H9 (cell line): Measurements from ENCODE around the gene TMOD3. TPM values are rescaled to one million over a fixed set of nuclear protein-coding genes. Genes with fewer than 3 reads are reported as not detected.

ENCODE experiments used
- DNase-seq: peaks from one replicate; pipeline ENCODE4 v3.0.0-alpha.2; 2017
- H2AFZ ChIP-seq: one replicate; pipeline ENCODE4 v1.6.1; 2013; ENCODE audit warnings: mild to moderate bottlenecking, low read length, control low read depth, moderate library complexity
- H2AK5ac ChIP-seq: 2 replicates; pipeline ENCODE4 v1.6.1; 2013; ENCODE audit warnings: low read length, control low read depth, mixed read lengths; ENCODE audit not compliant: insufficient read length
- H2BK120ac ChIP-seq: one replicate; pipeline ENCODE4 v1.6.1; 2013; ENCODE audit warnings: low read depth, mild to moderate bottlenecking, low read length, control low read depth, inconsistent platforms; ENCODE audit not compliant: poor library complexity, severe bottlenecking
- H2BK12ac ChIP-seq: 2 replicates; pipeline ENCODE4 v1.6.1; 2013; ENCODE audit warnings: low read length, control low read depth, mixed read lengths, low read depth; ENCODE audit not compliant: insufficient read length
- H2BK15ac ChIP-seq: 2 replicates; pipeline ENCODE4 v1.6.1; 2013; ENCODE audit warnings: low read depth, low read length, control low read depth
- H2BK20ac ChIP-seq: one replicate; pipeline ENCODE4 v1.6.1; 2013; ENCODE audit warnings: low read depth, mild to moderate bottlenecking, low read length, control low read depth, inconsistent platforms; ENCODE audit not compliant: poor library complexity, severe bottlenecking
- H2BK5ac ChIP-seq: 2 replicates; pipeline ENCODE4 v1.6.1; 2013; ENCODE audit warnings: low read length, control low read depth, mixed read lengths; ENCODE audit not compliant: insufficient read length
- H3K14ac ChIP-seq: 2 replicates; pipeline ENCODE4 v1.6.1; 2013; ENCODE audit warnings: low read length, control low read depth; ENCODE audit not compliant: insufficient read depth
- H3K18ac ChIP-seq: 2 replicates; pipeline ENCODE4 v1.6.1; 2013; ENCODE audit warnings: low read depth, mild to moderate bottlenecking, mixed read lengths, low read length, control low read depth; ENCODE audit not compliant: insufficient read length
- H3K23ac ChIP-seq: 2 replicates; pipeline ENCODE4 v1.6.1; 2013; ENCODE audit warnings: low read length, control low read depth, mixed read lengths, low read depth; ENCODE audit not compliant: insufficient read length
- H3K23me2 ChIP-seq: 2 replicates; pipeline ENCODE4 v1.6.1; 2013; ENCODE audit warnings: low read depth, mild to moderate bottlenecking, mixed read lengths, low read length, control low read depth; ENCODE audit not compliant: insufficient read length, poor library complexity, severe bottlenecking
- H3K27ac ChIP-seq: 2 replicates; pipeline ENCODE4 v1.5.1; 2013; ENCODE audit warnings: low read length, control low read depth, mixed read lengths, low read depth; ENCODE audit not compliant: insufficient read length
- H3K27me3 ChIP-seq: 2 replicates; pipeline ENCODE4 v1.6.1; 2013; ENCODE audit warnings: low read length, control low read depth, inconsistent platforms; ENCODE audit not compliant: insufficient read depth
- H3K4ac ChIP-seq: 2 replicates; pipeline ENCODE4 v1.6.1; 2013; ENCODE audit warnings: low read depth, mild to moderate bottlenecking, control low read depth, inconsistent platforms, low read length, moderate library complexity
- H3K4me1 ChIP-seq: 2 replicates; pipeline ENCODE4 v1.6.1; 2013; ENCODE audit warnings: low read length, control low read depth, inconsistent platforms; ENCODE audit not compliant: insufficient read depth
- H3K4me2 ChIP-seq: 2 replicates; pipeline ENCODE4 v1.6.1; 2013; ENCODE audit warnings: low read length, control low read depth, mixed read lengths; ENCODE audit not compliant: insufficient read length, insufficient read depth
- H3K56ac ChIP-seq: 2 replicates; pipeline ENCODE4 v1.6.1; 2013; ENCODE audit warnings: low read depth, mild to moderate bottlenecking, mixed read lengths, low read length, control low read depth; ENCODE audit not compliant: insufficient read length
- H3K79me1 ChIP-seq: 2 replicates; pipeline ENCODE4 v1.6.1; 2013; ENCODE audit warnings: low read depth, mild to moderate bottlenecking, moderate library complexity, low read length, control low read depth, inconsistent platforms; ENCODE audit not compliant: insufficient read depth, poor library complexity, severe bottlenecking
- H3K79me2 ChIP-seq: 2 replicates; pipeline ENCODE4 v1.6.1; 2013; ENCODE audit warnings: low read length, control low read depth, inconsistent platforms; ENCODE audit not compliant: insufficient read depth
- H3K9ac ChIP-seq: 2 replicates; pipeline ENCODE4 v1.6.1; 2013; ENCODE audit warnings: low read length, control low read depth, mixed read lengths; ENCODE audit not compliant: insufficient read length; ENCODE audit errors: extremely low read depth
- H3K9me3 ChIP-seq: one replicate; pipeline ENCODE4 v1.6.1; 2013; ENCODE audit warnings: low read depth, low read length, inconsistent platforms; ENCODE audit not compliant: control insufficient read depth
- H3T11ph ChIP-seq: one replicate; pipeline ENCODE4 v1.6.1; 2013; ENCODE audit warnings: mild to moderate bottlenecking, low read length, control low read depth, inconsistent platforms
- H4K20me1 ChIP-seq: one replicate; pipeline ENCODE4 v1.6.1; 2013; ENCODE audit not compliant: control insufficient read depth, insufficient read length, insufficient read depth
- H4K5ac ChIP-seq: 2 replicates; pipeline ENCODE4 v1.6.1; 2013; ENCODE audit warnings: low read depth, mild to moderate bottlenecking, mixed read lengths, low read length, control low read depth; ENCODE audit not compliant: insufficient read length
- H4K8ac ChIP-seq: replicated peaks from 2 replicates; pipeline ENCODE4 v1.6.1; 2013; ENCODE audit warnings: low read length, control low read depth, mixed read lengths, low read depth; ENCODE audit not compliant: insufficient read length
- H4K91ac ChIP-seq: 2 replicates; pipeline ENCODE4 v1.6.1; 2013; ENCODE audit warnings: low read depth, mild to moderate bottlenecking, moderate library complexity, mixed read lengths, low read length, control low read depth; ENCODE audit not compliant: insufficient read length
- H3K27ac Mint-ChIP-seq, 3 experiments: 2 replicates in 2 of 3; 3 replicates in 1 of 3; pipeline ENCODE4 v1.8.0; 2020 to 2021; ENCODE audit warnings: mixed read lengths in 3 of 3, mild to moderate bottlenecking in 1 of 3, moderate library complexity in 1 of 3
- H3K27me3 Mint-ChIP-seq: 2 replicates; pipeline ENCODE4 v1.8.0; 2021; ENCODE audit warnings: low read depth, mild to moderate bottlenecking, moderate library complexity, mixed read lengths
- H3K36me3 Mint-ChIP-seq, 3 experiments: 2 replicates in 2 of 3; 3 replicates in 1 of 3; pipeline ENCODE4 v1.8.0; 2020 to 2021; ENCODE audit warnings: low read depth in 3 of 3, mixed read lengths in 3 of 3; ENCODE audit not compliant: insufficient read depth in 1 of 3
- H3K4me1 Mint-ChIP-seq, 2 experiments: 2 replicates each; pipeline ENCODE4 v1.8.0; 2020; ENCODE audit warnings: mixed read lengths in 2 of 2
- H3K4me3 Mint-ChIP-seq, 2 experiments: 2 replicates in 1 of 2; 3 replicates in 1 of 2; pipeline ENCODE4 v1.8.0; 2020 to 2021; ENCODE audit warnings: mild to moderate bottlenecking in 2 of 2, mixed read lengths in 2 of 2, moderate library complexity in 1 of 2
- H3K9me3 Mint-ChIP-seq, 2 experiments: 2 replicates in 1 of 2; 3 replicates in 1 of 2; pipeline ENCODE4 v1.8.0; 2020; ENCODE audit warnings: mild to moderate bottlenecking in 2 of 2, mixed read lengths in 2 of 2, moderate library complexity in 1 of 2
- CTCF ChIP-seq: fragments of 200-600 bp; sonication (generic); conservative IDR thresholded peaks from 3 replicates; pipeline ENCODE4 v1.8.0; 2021; ENCODE audit warnings: antibody characterized with exemption, mild to moderate bottlenecking
- WGBS: extraction: QIAGEN DNeasy Blood & Tissue Kit; methylation state at CpG from one replicate; pipeline ENCODE4 v1.1.7; 2013; ENCODE audit warnings: missing lambda C conversion rate, low lambda C conversion rate, mixed read lengths; ENCODE audit not compliant: insufficient read length; ENCODE audit errors: extremely low coverage; 5-methylcytosine and 5-hydroxymethylcytosine counted together
- total RNA-seq: library from RNA; stranded (reverse); gene quantifications from 2 replicates; pipeline ENCODE4 v1.2.1, GENCODE V29; 2021

TMOD3 gene
- total RNA-seq, 1 experiment from 2014 or later: 24.7 TPM

DNA sequence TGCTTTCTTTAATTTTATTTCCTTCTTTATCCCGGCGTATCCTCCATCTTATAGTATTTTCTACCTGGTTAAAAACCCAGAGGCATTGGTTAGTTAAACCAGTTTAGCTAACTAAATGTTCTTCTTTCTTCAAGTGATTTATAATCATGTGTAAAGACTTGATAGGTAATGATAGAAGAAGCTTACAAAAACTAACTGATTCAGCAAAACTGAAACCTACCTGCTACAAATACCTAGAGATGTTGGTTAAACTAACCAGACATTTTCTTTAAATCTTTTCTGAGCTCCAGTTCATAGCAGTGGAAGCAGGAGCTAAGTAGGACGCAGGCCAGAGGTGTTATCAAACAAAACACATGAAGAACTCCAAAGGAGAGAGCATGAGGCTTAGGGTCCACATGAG lies 97.4 kb downstream of the TMOD3 start:
- Histone ChIP-seq H4K5ac (no peak overlapping the region), H3K23ac (no peak overlapping the region), H2AFZ (no peak overlapping the region), H2BK15ac (no peak overlapping the region; the same call in 1 of the 2 replicates), H2BK12ac (no peak overlapping the region), H4K20me1 (no peaks in the 10 kb centered on the region), H3K79me1 (no peaks in the 10 kb centered on the region), H3K23me2 (no peaks in the 10 kb centered on the region), H3K18ac (no peak overlapping the region), H3K9ac (no peak overlapping the region), H3K14ac (no peak overlapping the region), H3K27ac (no peak overlapping the region), H3K4me2 (no peak overlapping the region), H3K79me2 (no peaks in the 10 kb centered on the region), H2BK20ac (no peak overlapping the region), H2BK5ac (no peak overlapping the region), H4K91ac (no peak overlapping the region), H3K4me1 (peaks cover 7% of the 10 kb centered on the region; the same call in 1 of the 2 replicates), H3K56ac (no peak overlapping the region), H3K4ac (no peak overlapping the region), H3K9me3 (no peaks in the 10 kb centered on the region), H3T11ph (no peak overlapping the region), H3K27me3 (no peaks in the 10 kb centered on the region), H2BK120ac (no peak overlapping the region), H2AK5ac (no peak overlapping the region), H4K8ac (no peak overlapping the region)
- no peak for TF ChIP-seq CTCF
- no CpG with 5 or more reads among the region's 3 CpGs for whole genome bisulfite sequencing
- no peak overlapping the region for H3K27ac Mint-ChIP-seq
- H3K4me1 Mint-ChIP-seq: peaks cover 12 to 13% of the 10 kb centered on the region in 2 experiments
- no peaks in the 10 kb centered on the region for H3K27me3 Mint-ChIP-seq
- H3K36me3 Mint-ChIP-seq: peaks cover 0 to 5% (median 4%) of the 10 kb centered on the region in 3 experiments; a peak in 3 of 7 replicates
- no peak overlapping the region for H3K4me3 Mint-ChIP-seq
- DNase-seq: no peak
- no peaks in the 10 kb centered on the region for H3K9me3 Mint-ChIP-seq
